SIG-M5 treated with dmso at 0.1 percent for 504 hours (cell line): ENCODE data around the gene AGTPBP1.
"Not testable (repeated sequence)": the region's sequence is repeated elsewhere in the genome, so short reads cannot be mapped to it uniquely, and the experiment has no call there.

Source experiments
- DNase-seq: peaks from one replicate; lab custom pipeline; 2025; ENCODE audit not compliant: unreplicated experiment; lab: John Stamatoyannopoulos, UW

AGTPBP1 gene

GRCh38 chr9:85631809-85632208 lies 109.9 kb downstream of the AGTPBP1 start:
- DNase-seq: no peak

- DNase-seq: no peak
Measured at GRCh38 chr9:85630676-85631075, 111.1 kb downstream of the AGTPBP1 start.

- no peak for DNase-seq
Measured at GRCh38 chr9:85617141-85617670, 124.5 kb downstream of the AGTPBP1 start.

GRCh38 chr9:85615792-85616191 lies 126.0 kb downstream of the AGTPBP1 start:
- no peak for DNase-seq

GRCh38 chr9:85610074-85610860 lies 131.5 kb downstream of the AGTPBP1 start:
- peak; percentile 72 for DNase-seq

GRCh38 chr9:85605905-85606304 lies 135.8 kb downstream of the AGTPBP1 start:
- no peak for DNase-seq

- no peak for DNase-seq
Measured at GRCh38 chr9:85603936-85604335, 137.8 kb downstream of the AGTPBP1 start.

GRCh38 chr9:85602742-85603141 lies 139.0 kb downstream of the AGTPBP1 start:
- DNase-seq: no peak

DNA sequence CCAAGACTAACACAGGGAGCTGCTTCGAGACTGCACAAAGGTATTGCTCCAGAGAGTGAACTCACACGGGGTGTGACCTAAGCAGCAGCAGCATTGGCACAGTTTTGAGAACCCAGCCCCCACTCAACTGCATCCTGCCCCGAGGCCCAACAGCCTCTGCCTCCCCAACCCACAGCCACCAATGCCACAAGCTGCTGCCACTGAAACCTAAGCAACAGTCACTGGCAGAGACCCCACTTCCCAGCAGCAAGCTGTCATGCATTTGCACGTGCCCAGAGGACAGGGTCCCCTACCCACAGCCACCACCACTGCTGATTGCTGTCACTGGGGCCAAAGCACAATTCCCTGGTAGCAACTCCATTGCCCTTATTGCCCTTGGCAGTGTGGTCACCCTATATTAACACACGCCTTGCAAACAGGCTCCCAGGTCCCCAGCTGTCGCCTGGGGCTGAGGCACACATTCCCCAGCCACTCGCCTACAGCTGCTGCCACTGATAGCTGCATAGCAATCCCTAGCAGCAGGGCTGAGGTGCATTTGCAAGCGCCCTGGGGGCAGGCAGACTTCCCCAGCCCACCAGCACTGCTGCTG lies 141.0 kb downstream of the AGTPBP1 start:
- no peak for DNase-seq

- DNase-seq: no peak
Measured at GRCh38 chr9:85599540-85600105, 142.1 kb downstream of the AGTPBP1 start.

- DNase-seq: no peak
Measured at GRCh38 chr9:85594316-85594715, 147.4 kb downstream of the AGTPBP1 start.

- no peak for DNase-seq
Measured at GRCh38 chr9:85586684-85587083, 155.1 kb downstream of the AGTPBP1 start.

- no peak for DNase-seq
Measured at GRCh38 chr9:85577353-85577952, 164.3 kb downstream of the AGTPBP1 start.

DNA sequence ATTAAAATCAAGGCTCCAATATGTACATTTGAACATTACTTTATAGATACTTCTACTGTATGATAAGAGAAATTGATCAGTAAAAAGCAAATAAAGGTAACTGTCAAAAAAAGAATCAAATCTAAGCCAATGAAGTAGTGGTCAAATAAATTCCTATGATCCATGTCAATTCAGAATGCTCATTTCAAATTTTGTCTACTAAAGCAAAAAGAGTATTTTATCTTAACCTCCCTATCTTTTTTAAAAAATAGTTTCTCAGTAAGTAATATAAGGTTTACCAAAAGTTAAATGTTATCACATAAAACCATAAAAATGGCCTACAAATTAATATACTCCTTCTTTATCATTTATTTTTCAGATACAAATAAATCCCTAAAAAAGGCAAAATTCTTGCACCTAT lies 165.9 kb downstream of the AGTPBP1 start:
- no peak for DNase-seq

DNA sequence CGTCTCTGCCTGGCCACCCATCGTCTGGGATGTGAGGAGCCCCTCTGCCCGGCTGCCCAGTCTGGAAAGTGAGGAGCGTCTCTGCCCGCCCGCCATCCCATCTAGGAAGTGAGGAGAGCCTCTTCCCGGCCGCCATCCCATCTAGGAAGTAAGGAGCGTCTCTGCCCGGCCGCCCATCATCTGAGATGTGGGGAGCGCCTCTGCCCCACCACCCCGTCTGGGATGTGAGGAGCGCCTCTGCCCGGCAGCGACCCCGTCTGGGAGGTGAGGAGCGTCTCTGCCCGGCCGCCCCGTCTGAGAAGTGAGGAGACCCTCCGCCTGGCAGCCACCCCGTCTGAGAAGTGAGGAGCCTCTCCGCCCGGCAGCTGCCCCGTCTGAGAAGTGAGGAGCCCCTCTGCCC lies 168.2 kb downstream of the AGTPBP1 start:
- not testable (repeated sequence) for DNase-seq

- DNase-seq: not testable (repeated sequence)
Measured at GRCh38 chr9:85572917-85573316, 168.8 kb downstream of the AGTPBP1 start.

GRCh38 chr9:85569988-85570387 lies 171.8 kb downstream of the AGTPBP1 start:
- DNase-seq: no peak

DNA sequence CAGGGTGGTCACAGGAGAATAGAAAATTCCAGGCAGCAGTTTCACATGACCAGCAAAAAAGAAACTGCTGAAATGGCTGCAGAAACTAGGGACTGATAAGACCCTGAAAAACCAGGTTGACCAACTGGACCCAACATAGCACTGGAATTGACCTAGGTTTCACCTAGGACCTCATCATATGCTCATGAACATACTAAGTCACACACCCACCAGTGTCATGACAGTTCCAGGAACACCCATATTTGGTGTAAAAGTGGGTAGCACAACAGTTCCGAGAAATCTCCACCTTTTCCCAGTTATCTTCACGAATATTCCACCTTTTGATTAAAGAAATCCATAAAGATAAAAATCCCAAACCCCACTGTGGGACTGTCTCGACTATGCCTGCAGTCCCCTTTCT lies 182.2 kb downstream of the AGTPBP1 start:
- no peak for DNase-seq

DNA sequence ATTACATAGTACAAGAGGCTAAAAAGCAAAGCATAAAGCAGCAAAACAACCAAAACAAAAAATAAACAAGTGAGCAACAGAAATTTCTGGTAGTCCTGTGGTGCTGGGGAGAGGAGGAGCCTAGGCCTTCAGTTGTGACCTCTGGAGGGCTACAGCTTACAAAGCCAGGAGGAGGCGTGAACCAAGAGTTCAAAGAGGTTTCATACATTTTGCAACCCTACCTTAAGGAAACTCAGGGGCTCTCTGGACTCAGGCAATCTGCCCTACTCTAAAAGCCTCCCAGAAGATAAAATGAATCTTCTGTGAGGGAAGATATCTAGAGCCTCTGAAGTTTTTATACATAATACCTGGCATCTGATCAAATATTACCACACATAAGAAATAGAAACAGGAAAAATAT lies 187.4 kb downstream of the AGTPBP1 start:
- no peak for DNase-seq

DNA sequence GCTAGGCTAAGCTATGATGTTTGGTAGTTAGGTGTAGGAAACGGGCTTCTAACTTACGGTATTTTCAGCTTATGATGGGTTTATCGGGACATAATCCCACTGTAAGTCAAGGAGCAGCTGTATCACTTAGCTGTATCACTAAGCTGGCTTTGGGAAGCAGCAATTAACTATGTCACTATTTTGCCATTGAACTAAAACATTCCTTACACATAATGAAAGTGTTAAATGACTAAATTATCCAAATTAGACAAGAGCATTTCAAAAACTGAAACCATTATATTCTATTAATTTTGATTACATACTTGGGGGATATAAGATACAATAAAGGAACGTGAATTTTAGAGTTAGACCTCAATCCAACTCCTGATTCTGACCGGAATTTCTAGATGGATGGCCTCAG lies 188.3 kb downstream of the AGTPBP1 start:
- DNase-seq: no peak

GRCh38 chr9:85547599-85547998 lies 194.2 kb downstream of the AGTPBP1 start:
- no peak for DNase-seq

- DNase-seq: no peak
Measured at GRCh38 chr9:85543196-85543595, 198.6 kb downstream of the AGTPBP1 start.
